ENCODE measurements around the gene OVOL2. TPM values are rescaled to one million over a fixed set of nuclear protein-coding genes. Genes with fewer than 3 reads are reported as not detected.

The OVOL2 gene
- total RNA-seq, 3 donors from 2014 or later (not counting 1 experiment from before 2014, with no cell fraction given): not detected

DNA sequence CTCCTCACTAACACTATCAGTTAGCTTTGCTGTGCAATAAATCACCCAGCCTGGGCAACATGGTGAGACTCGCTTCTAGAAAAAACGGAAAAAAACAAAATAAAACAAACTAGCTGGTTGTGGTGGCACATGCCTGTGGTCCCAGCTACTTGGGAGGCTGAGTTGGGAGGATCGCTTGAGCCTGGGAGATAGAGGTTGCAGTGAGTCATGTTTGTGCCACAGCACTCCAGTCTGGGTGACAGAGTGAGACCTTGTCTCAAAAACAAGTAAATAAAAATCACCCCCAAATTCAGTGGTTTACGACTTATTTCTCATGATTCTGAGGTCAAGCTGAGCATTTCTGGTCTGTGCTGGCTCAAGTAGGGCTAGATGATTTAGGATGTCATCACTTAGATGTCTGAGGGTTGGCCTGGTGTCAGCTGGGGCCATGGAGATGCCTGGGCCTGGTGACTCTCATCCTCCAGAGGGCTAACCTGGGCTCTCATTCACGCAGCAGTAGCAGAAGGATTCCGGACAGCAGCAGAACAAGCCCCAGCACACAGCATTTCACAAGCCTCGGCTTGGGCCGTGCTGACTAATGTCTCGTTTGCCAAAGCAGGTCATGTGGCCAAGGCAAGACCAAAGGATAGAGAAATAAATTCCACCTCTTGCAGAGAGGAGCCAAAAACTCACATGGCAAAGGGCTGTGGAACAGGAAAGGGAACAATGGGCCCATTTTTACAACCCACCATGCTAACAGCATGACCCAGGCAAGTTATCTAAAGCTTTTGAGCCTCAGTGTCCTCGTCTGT lies 56.4 kb downstream of the OVOL2 start:
- H3K36me3 Mint-ChIP-seq: no peaks in the 10 kb centered on the region
- H3K36me3 ChIP-seq (ENCODE audit: control insufficient read depth, insufficient read depth, low read length): no peaks in the 10 kb centered on the region
- H3K4me1 ChIP-seq (ENCODE audit: control insufficient read depth, insufficient read depth, low read length): peaks cover 12% of the 10 kb centered on the region
- H3K4me3 Mint-ChIP-seq: no peak overlapping the region
- peaks cover 0 to 10% of the 10 kb centered on the region in 2 donors for H3K27me3 Mint-ChIP-seq (ENCODE audit: low read depth in 2 of 2)
- no peaks in the 10 kb centered on the region for H3K9me3 ChIP-seq (ENCODE audit: control insufficient read depth, insufficient read depth, low read length)
- no peak overlapping the region for H3K4me3 ChIP-seq (ENCODE audit: low read length)
- peaks cover under 1% of the 10 kb centered on the region in 2 donors for H3K4me1 Mint-ChIP-seq
- no peak for ATAC-seq
- H3K27ac Mint-ChIP-seq: no peak overlapping the region
- no peak overlapping the region for H3K27ac ChIP-seq (ENCODE audit: low read length)
- no peaks in the 10 kb centered on the region for H3K9me3 Mint-ChIP-seq
- TF ChIP-seq, protein P1, sequence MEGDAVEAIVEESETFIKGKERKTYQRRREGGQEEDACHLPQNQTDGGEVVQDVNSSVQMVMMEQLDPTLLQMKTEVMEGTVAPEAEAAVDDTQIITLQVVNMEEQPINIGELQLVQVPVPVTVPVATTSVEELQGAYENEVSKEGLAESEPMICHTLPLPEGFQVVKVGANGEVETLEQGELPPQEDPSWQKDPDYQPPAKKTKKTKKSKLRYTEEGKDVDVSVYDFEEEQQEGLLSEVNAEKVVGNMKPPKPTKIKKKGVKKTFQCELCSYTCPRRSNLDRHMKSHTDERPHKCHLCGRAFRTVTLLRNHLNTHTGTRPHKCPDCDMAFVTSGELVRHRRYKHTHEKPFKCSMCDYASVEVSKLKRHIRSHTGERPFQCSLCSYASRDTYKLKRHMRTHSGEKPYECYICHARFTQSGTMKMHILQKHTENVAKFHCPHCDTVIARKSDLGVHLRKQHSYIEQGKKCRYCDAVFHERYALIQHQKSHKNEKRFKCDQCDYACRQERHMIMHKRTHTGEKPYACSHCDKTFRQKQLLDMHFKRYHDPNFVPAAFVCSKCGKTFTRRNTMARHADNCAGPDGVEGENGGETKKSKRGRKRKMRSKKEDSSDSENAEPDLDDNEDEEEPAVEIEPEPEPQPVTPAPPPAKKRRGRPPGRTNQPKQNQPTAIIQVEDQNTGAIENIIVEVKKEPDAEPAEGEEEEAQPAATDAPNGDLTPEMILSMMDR (IDR thresholded peaks at IDR 0.05): no peak
- WGBS (ENCODE audit: insufficient coverage): 92% methylated on average over 8 of the region's 10 CpGs
- intact Hi-C loops (cut with micrococcal nuclease): no loop called here
- no peak for DNase-seq
- no peaks in the 10 kb centered on the region for H3K27me3 ChIP-seq (ENCODE audit: control insufficient read depth, insufficient read depth, low read length)

DNA sequence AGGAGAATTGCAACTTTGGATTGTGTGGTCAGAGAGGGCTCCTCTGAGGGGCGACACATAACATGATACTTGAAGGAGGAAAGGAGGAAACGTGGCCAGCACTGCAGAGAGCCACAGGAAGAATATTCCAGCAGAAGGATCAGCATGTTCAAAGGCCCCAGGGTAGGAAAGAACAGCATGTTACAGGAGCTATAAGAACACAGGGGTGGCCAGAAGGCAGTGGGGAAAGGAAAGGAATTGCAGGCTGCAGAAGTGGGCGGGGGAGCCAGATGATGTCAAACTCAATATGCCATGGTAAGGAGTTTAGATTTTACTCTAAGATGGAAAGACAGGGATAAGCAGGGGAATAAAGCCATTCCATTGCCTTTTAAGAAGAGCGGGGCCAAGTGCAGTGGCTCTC lies 58.1 kb downstream of the OVOL2 start:
- DNase-seq: no peak
- Mint-ChIP-seq H3K9me3 (no peaks in the 10 kb centered on the region), H3K36me3 (no peaks in the 10 kb centered on the region), H3K27ac (no peak overlapping the region), H3K4me1 (peaks cover 6 to 7% of the 10 kb centered on the region in 2 donors), H3K4me3 (no peak overlapping the region), H3K27me3 (ENCODE audit: low read depth in 2 of 2) (peaks cover 0 to 10% of the 10 kb centered on the region in 2 donors)
- ATAC-seq: no peak
- 85% methylated on average over 4 of the region's 4 CpGs for WGBS (ENCODE audit: insufficient coverage)
- H3K36me3 ChIP-seq (ENCODE audit: control insufficient read depth, insufficient read depth, low read length): no peaks in the 10 kb centered on the region
- no peaks in the 10 kb centered on the region for H3K27me3 ChIP-seq (ENCODE audit: control insufficient read depth, insufficient read depth, low read length)
- H3K4me3 ChIP-seq (ENCODE audit: low read length): no peak overlapping the region
- TF ChIP-seq, protein P1 (IDR thresholded peaks at IDR 0.05): no peak
- no peak overlapping the region for H3K27ac ChIP-seq (ENCODE audit: low read length)
- peaks cover 8% of the 10 kb centered on the region for H3K4me1 ChIP-seq (ENCODE audit: control insufficient read depth, insufficient read depth, low read length)
- H3K9me3 ChIP-seq (ENCODE audit: control insufficient read depth, insufficient read depth, low read length): no peaks in the 10 kb centered on the region
- intact Hi-C loops (cut with micrococcal nuclease): loop anchor here (5.0 to 10.0 kb wide), 2 partner anchors 42 to 315 kb away; partner anchors contain the start of gene RRBP1

DNA sequence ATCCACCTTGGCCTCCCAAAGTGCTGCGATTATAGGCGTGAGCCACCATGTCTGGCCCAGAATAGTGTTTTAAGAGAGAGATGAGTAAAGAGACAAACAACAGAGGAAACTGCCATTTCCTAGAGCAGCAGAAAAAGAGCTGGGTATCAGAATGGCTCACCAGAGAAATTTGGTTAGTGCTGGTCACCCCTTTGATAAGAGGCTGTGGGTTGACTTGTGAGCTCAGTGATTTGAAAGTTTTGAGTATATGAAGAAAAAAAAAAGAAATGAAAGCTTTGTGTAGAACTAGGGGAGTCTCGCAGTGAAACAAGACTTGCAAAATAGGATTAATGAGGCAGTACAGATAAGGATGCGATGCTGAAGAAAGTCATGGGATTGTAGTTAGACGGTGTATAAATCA lies 59.3 kb downstream of the OVOL2 start:
- no peak overlapping the region for H3K27ac ChIP-seq (ENCODE audit: low read length)
- peaks cover 3% of the 10 kb centered on the region for H3K4me1 ChIP-seq (ENCODE audit: control insufficient read depth, insufficient read depth, low read length)
- Mint-ChIP-seq H3K4me3 (no peak overlapping the region), H3K4me1 (peaks cover 6 to 7% of the 10 kb centered on the region in 2 donors), H3K27ac (no peak overlapping the region), H3K36me3 (no peaks in the 10 kb centered on the region), H3K9me3 (no peaks in the 10 kb centered on the region), H3K27me3 (ENCODE audit: low read depth in 2 of 2) (peaks cover 0 to 10% of the 10 kb centered on the region in 2 donors)
- intact Hi-C loops (cut with micrococcal nuclease): loop anchor here (5.0 to 10.0 kb wide), 2 partner anchors 41 to 314 kb away; partner anchors contain the start of gene RRBP1
- H3K9me3 ChIP-seq (ENCODE audit: control insufficient read depth, insufficient read depth, low read length): no peaks in the 10 kb centered on the region
- H3K27me3 ChIP-seq (ENCODE audit: control insufficient read depth, insufficient read depth, low read length): no peaks in the 10 kb centered on the region
- WGBS (ENCODE audit: insufficient coverage): 84% methylated on average over 5 of the region's 5 CpGs
- H3K36me3 ChIP-seq (ENCODE audit: control insufficient read depth, insufficient read depth, low read length): no peaks in the 10 kb centered on the region
- TF ChIP-seq, protein P1 (IDR thresholded peaks at IDR 0.05): no peak
- no peak overlapping the region for H3K4me3 ChIP-seq (ENCODE audit: low read length)
- no peak for ATAC-seq
- DNase-seq: no peak
